ENCODE measurements around the gene GNB2. TPM values are rescaled to one million over a fixed set of nuclear protein-coding genes. Genes with fewer than 3 reads are reported as not detected.

Gene GNB2
- total and polyA plus RNA-seq, 2 of the 13 experiments (the other 11 are each of a cell fraction or from before 2014, with no cell fraction given): 48.3 to 67.1 TPM

DNA sequence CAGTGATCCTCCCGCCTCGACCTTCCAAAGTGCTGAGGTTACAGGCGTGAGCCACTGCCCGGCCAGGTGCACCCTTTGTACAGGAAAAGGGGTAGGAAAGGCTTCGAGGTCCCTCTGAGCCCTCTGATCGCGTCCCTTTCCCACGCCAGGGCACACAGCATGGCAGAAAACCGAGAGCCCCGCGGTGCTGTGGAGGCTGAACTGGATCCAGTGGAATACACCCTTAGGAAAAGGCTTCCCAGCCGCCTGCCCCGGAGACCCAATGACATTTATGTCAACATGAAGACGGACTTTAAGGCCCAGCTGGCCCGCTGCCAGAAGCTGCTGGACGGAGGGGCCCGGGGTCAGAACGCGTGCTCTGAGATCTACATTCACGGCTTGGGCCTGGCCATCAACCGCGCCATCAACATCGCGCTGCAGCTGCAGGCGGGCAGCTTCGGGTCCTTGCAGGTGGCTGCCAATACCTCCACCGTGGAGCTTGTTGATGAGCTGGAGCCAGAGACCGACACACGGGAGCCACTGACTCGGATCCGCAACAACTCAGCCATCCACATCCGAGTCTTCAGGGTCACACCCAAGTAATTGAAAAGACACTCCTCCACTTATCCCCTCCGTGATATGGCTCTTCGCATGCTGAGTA lies 33.3 kb downstream of the GNB2 start (continued):
- TF ChIP-seq, protein P1, sequence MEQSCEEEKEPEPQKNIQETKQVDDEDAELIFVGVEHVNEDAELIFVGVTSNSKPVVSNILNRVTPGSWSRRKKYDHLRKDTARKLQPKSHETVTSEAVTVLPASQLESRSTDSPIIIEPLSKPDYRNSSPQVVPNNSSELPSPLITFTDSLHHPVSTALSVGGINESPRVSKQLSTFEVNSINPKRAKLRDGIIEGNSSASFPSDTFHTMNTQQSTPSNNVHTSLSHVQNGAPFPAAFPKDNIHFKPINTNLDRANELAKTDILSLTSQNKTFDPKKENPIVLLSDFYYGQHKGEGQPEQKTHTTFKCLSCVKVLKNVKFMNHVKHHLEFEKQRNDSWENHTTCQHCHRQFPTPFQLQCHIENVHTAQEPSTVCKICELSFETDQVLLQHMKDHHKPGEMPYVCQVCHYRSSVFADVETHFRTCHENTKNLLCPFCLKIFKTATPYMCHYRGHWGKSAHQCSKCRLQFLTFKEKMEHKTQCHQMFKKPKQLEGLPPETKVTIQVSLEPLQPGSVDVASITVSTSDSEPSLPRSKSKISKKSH (CRISPR knock-in tag; IDR thresholded peaks at IDR 0.05; ENCODE audit: borderline replicate concordance): peak; percentile 75
- 0 out of 2 replicates have a peak, but pooled peaks have one; percentile 37 for TF ChIP-seq ZMAT3 (CRISPR knock-in tag; conservative IDR thresholded peaks at IDR 0.05)
- TF ChIP-seq ZNF556 (CRISPR knock-in tag; IDR thresholded peaks at IDR 0.05; ENCODE audit: borderline replicate concordance): no peak
- no peak for TF ChIP-seq HOXA9 (CRISPR knock-in tag; IDR thresholded peaks at IDR 0.05; ENCODE audit: borderline replicate concordance)
- TF ChIP-seq, protein P2, sequence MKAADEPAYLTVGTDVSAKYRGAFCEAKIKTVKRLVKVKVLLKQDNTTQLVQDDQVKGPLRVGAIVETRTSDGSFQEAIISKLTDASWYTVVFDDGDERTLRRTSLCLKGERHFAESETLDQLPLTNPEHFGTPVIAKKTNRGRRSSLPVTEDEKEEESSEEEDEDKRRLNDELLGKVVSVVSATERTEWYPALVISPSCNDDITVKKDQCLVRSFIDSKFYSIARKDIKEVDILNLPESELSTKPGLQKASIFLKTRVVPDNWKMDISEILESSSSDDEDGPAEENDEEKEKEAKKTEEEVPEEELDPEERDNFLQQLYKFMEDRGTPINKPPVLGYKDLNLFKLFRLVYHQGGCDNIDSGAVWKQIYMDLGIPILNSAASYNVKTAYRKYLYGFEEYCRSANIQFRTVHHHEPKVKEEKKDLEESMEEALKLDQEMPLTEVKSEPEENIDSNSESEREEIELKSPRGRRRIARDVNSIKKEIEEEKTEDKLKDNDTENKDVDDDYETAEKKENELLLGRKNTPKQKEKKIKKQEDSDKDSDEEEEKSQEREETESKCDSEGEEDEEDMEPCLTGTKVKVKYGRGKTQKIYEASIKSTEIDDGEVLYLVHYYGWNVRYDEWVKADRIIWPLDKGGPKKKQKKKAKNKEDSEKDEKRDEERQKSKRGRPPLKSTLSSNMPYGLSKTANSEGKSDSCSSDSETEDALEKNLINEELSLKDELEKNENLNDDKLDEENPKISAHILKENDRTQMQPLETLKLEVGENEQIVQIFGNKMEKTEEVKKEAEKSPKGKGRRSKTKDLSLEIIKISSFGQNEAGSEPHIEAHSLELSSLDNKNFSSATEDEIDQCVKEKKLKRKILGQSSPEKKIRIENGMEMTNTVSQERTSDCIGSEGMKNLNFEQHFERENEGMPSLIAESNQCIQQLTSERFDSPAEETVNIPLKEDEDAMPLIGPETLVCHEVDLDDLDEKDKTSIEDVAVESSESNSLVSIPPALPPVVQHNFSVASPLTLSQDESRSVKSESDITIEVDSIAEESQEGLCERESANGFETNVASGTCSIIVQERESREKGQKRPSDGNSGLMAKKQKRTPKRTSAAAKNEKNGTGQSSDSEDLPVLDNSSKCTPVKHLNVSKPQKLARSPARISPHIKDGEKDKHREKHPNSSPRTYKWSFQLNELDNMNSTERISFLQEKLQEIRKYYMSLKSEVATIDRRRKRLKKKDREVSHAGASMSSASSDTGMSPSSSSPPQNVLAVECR (CRISPR knock-in tag; IDR thresholded peaks at IDR 0.05; ENCODE audit: borderline replicate concordance): no peak; the same call in 1 of the 2 replicates
- TF ChIP-seq, protein P3, sequence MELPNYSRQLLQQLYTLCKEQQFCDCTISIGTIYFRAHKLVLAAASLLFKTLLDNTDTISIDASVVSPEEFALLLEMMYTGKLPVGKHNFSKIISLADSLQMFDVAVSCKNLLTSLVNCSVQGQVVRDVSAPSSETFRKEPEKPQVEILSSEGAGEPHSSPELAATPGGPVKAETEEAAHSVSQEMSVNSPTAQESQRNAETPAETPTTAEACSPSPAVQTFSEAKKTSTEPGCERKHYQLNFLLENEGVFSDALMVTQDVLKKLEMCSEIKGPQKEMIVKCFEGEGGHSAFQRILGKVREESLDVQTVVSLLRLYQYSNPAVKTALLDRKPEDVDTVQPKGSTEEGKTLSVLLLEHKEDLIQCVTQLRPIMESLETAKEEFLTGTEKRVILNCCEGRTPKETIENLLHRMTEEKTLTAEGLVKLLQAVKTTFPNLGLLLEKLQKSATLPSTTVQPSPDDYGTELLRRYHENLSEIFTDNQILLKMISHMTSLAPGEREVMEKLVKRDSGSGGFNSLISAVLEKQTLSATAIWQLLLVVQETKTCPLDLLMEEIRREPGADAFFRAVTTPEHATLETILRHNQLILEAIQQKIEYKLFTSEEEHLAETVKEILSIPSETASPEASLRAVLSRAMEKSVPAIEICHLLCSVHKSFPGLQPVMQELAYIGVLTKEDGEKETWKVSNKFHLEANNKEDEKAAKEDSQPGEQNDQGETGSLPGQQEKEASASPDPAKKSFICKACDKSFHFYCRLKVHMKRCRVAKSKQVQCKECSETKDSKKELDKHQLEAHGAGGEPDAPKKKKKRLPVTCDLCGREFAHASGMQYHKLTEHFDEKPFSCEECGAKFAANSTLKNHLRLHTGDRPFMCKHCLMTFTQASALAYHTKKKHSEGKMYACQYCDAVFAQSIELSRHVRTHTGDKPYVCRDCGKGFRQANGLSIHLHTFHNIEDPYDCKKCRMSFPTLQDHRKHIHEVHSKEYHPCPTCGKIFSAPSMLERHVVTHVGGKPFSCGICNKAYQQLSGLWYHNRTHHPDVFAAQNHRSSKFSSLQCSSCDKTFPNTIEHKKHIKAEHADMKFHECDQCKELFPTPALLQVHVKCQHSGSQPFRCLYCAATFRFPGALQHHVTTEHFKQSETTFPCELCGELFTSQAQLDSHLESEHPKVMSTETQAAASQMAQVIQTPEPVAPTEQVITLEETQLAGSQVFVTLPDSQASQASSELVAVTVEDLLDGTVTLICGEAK (IDR thresholded peaks at IDR 0.05): no peak
- TF ChIP-seq, protein P3 (CRISPR knock-in tag; IDR thresholded peaks at IDR 0.05): no peak
- no peak for TF ChIP-seq SUZ12 (IDR thresholded peaks at IDR 0.05; ENCODE audit: low read depth, low read length)
- TF ChIP-seq MTA1 (CRISPR knock-in tag; IDR thresholded peaks at IDR 0.05; ENCODE audit: borderline replicate concordance): peak; percentile 42; the same call in 1 of the 2 replicates
- TF ChIP-seq, protein P4, sequence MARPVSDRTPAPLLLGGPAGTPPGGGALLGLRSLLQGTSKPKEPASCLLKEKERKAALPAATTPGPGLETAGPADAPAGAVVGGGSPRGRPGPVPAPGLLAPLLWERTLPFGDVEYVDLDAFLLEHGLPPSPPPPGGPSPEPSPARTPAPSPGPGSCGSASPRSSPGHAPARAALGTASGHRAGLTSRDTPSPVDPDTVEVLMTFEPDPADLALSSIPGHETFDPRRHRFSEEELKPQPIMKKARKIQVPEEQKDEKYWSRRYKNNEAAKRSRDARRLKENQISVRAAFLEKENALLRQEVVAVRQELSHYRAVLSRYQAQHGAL (CRISPR knock-in tag; IDR thresholded peaks at IDR 0.05; ENCODE audit: not compliant biosample characterization): no peak
- TF ChIP-seq, protein P5, sequence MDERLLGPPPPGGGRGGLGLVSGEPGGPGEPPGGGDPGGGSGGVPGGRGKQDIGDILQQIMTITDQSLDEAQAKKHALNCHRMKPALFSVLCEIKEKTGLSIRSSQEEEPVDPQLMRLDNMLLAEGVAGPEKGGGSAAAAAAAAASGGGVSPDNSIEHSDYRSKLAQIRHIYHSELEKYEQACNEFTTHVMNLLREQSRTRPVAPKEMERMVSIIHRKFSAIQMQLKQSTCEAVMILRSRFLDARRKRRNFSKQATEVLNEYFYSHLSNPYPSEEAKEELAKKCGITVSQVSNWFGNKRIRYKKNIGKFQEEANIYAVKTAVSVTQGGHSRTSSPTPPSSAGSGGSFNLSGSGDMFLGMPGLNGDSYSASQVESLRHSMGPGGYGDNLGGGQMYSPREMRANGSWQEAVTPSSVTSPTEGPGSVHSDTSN (CRISPR knock-in tag; IDR thresholded peaks at IDR 0.05): no peak
